Stimulated activated naive CD8-positive, alpha-beta T cell treated with anti-CD3 and anti-CD28 coated beads, Interleukin-15, Interleukin-2, amounts not matched to agents 100 ng/mL and 50 ng/mL, for 24 hours (primary cell): ENCODE results near the gene PLPPR3.
"Not testable (repeated sequence)": the region's sequence is repeated elsewhere in the genome, so short reads cannot be mapped to it uniquely, and the experiment has no call there.

ENCODE experiments used
- H3K27ac Mint-ChIP-seq: one replicate; pipeline ENCODE4 v1.8.0; 2021; ENCODE audit warnings: mild to moderate bottlenecking, mixed read lengths
- H3K27me3 Mint-ChIP-seq: one replicate; pipeline ENCODE4 v1.8.0; 2021; ENCODE audit warnings: mixed read lengths
- H3K36me3 Mint-ChIP-seq: one replicate; pipeline ENCODE4 v1.8.0; 2021; ENCODE audit warnings: low read depth, mixed read lengths
- H3K4me1 Mint-ChIP-seq: one replicate; pipeline ENCODE4 v1.8.0; 2021; ENCODE audit warnings: low read depth, mixed read lengths
- H3K4me3 Mint-ChIP-seq: one replicate; pipeline ENCODE4 v1.8.0; 2021; ENCODE audit warnings: mild to moderate bottlenecking, mixed read lengths
- H3K9me3 Mint-ChIP-seq: one replicate; pipeline ENCODE4 v1.8.0; 2021; ENCODE audit warnings: mixed read lengths

PLPPR3 gene

GRCh38 chr19:844546-844971, 22.8 kb upstream of the PLPPR3 start:
- Mint-ChIP-seq H3K27ac (no peak overlapping the region), H3K27me3 (peaks cover 29% of the 10 kb centered on the region), H3K4me1 (peaks cover 3% of the 10 kb centered on the region), H3K9me3 (no peaks in the 10 kb centered on the region), H3K4me3 (no peak overlapping the region), H3K36me3 (no peaks in the 10 kb centered on the region)

- Mint-ChIP-seq H3K4me1 (peaks cover 3% of the 10 kb centered on the region), H3K27ac (no peak overlapping the region), H3K4me3 (no peak overlapping the region), H3K27me3 (peaks cover 25% of the 10 kb centered on the region), H3K9me3 (no peaks in the 10 kb centered on the region), H3K36me3 (no peaks in the 10 kb centered on the region)
Measured at GRCh38 chr19:843836-844545, 22.2 kb upstream of the PLPPR3 start.

- H3K36me3 Mint-ChIP-seq: no peaks in the 10 kb centered on the region
- H3K27me3 Mint-ChIP-seq: peaks cover 25% of the 10 kb centered on the region
- H3K9me3 Mint-ChIP-seq: no peaks in the 10 kb centered on the region
- peaks cover 3% of the 10 kb centered on the region for H3K4me1 Mint-ChIP-seq
- H3K4me3 Mint-ChIP-seq: no peak overlapping the region
- no peak overlapping the region for H3K27ac Mint-ChIP-seq
Measured at GRCh38 chr19:843180-843835, 21.6 kb upstream of the PLPPR3 start.

- peaks cover 25% of the 10 kb centered on the region for H3K27me3 Mint-ChIP-seq
- not testable (repeated sequence) for H3K9me3 Mint-ChIP-seq, H3K4me3 Mint-ChIP-seq, H3K36me3 Mint-ChIP-seq, H3K4me1 Mint-ChIP-seq, H3K27ac Mint-ChIP-seq
Measured at GRCh38 chr19:842802-843179, 21.0 kb upstream of the PLPPR3 start.

- Mint-ChIP-seq H3K4me1 (peaks cover 3% of the 10 kb centered on the region), H3K9me3 (no peaks in the 10 kb centered on the region), H3K27ac (peak within 1 kb of the TSS; percentile 38), H3K4me3 (no peak within 1 kb of the TSS), H3K27me3 (peaks cover 23% of the 10 kb centered on the region), H3K36me3 (no peaks in the 10 kb centered on the region)
Measured at GRCh38 chr19:840519-841206, 18.9 kb upstream of the PLPPR3 start, which contains the start of gene PRTN3. Gene PRTN3, plus strand, starts transcription at chr19:840999. Its CDS starts 10 bp downstream, at chr19:841009.

- H3K4me3 Mint-ChIP-seq: no peak overlapping the region
- H3K4me1 Mint-ChIP-seq: no peaks in the 10 kb centered on the region
- peaks cover 6% of the 10 kb centered on the region for H3K27me3 Mint-ChIP-seq
- H3K27ac Mint-ChIP-seq: no peak overlapping the region
- no peaks in the 10 kb centered on the region for H3K36me3 Mint-ChIP-seq
- no peaks in the 10 kb centered on the region for H3K9me3 Mint-ChIP-seq
Measured at GRCh38 chr19:835210-835810, 13.6 kb upstream of the PLPPR3 start.

- no peaks in the 10 kb centered on the region for H3K9me3 Mint-ChIP-seq
- H3K4me1 Mint-ChIP-seq: no peaks in the 10 kb centered on the region
- peaks cover 6% of the 10 kb centered on the region for H3K27me3 Mint-ChIP-seq
- no peak overlapping the region for H3K27ac Mint-ChIP-seq
- no peak overlapping the region for H3K4me3 Mint-ChIP-seq
- H3K36me3 Mint-ChIP-seq: no peaks in the 10 kb centered on the region
Measured at GRCh38 chr19:834216-834615, 12.5 kb upstream of the PLPPR3 start.

- H3K4me1 Mint-ChIP-seq: no peaks in the 10 kb centered on the region
- H3K4me3 Mint-ChIP-seq: no peak overlapping the region
- peaks cover 6% of the 10 kb centered on the region for H3K27me3 Mint-ChIP-seq
- H3K9me3 Mint-ChIP-seq: no peaks in the 10 kb centered on the region
- no peak overlapping the region for H3K27ac Mint-ChIP-seq
- H3K36me3 Mint-ChIP-seq: no peaks in the 10 kb centered on the region
Measured at GRCh38 chr19:831407-832369, 9.9 kb upstream of the PLPPR3 start.

GRCh38 chr19:829129-829758, 7.5 kb upstream of the PLPPR3 start:
- H3K36me3 Mint-ChIP-seq: no peaks in the 10 kb centered on the region
- H3K9me3 Mint-ChIP-seq: no peaks in the 10 kb centered on the region
- H3K4me1 Mint-ChIP-seq: no peaks in the 10 kb centered on the region
- H3K27ac Mint-ChIP-seq: no peak overlapping the region
- H3K4me3 Mint-ChIP-seq: no peak overlapping the region
- no peaks in the 10 kb centered on the region for H3K27me3 Mint-ChIP-seq

GRCh38 chr19:827710-828321, 6.1 kb upstream of the PLPPR3 start, which contains the start of gene AZU1:
Gene AZU1, plus strand, starts transcription at chr19:827837. Its CDS starts 10 bp downstream, at chr19:827847.
- Mint-ChIP-seq H3K4me3 (no peak within 1 kb of the TSS), H3K36me3 (no peaks in the 10 kb centered on the region), H3K27ac (no peak within 1 kb of the TSS), H3K9me3 (no peaks in the 10 kb centered on the region), H3K27me3 (peaks cover 2% of the 10 kb centered on the region), H3K4me1 (no peaks in the 10 kb centered on the region)

GRCh38 chr19:827314-827709, 5.6 kb upstream of the PLPPR3 start:
- Mint-ChIP-seq H3K4me1 (no peaks in the 10 kb centered on the region), H3K27ac (no peak overlapping the region), H3K4me3 (no peak overlapping the region), H3K36me3 (no peaks in the 10 kb centered on the region), H3K9me3 (no peaks in the 10 kb centered on the region), H3K27me3 (peaks cover 5% of the 10 kb centered on the region)

- Mint-ChIP-seq H3K27ac (no peak overlapping the region), H3K36me3 (no peaks in the 10 kb centered on the region), H3K4me3 (no peak overlapping the region), H3K27me3 (peaks cover 5% of the 10 kb centered on the region), H3K9me3 (no peaks in the 10 kb centered on the region), H3K4me1 (no peaks in the 10 kb centered on the region)
Measured at GRCh38 chr19:825897-826644, 4.3 kb upstream of the PLPPR3 start.

GRCh38 chr19:824885-825284, 3.1 kb upstream of the PLPPR3 start:
- Mint-ChIP-seq H3K27me3 (peaks cover 5% of the 10 kb centered on the region), H3K4me3 (no peak overlapping the region), H3K4me1 (no peaks in the 10 kb centered on the region), H3K27ac (no peak overlapping the region), H3K9me3 (no peaks in the 10 kb centered on the region), H3K36me3 (no peaks in the 10 kb centered on the region)
